Mononuclear cell (primary cell): ENCODE measurements around the gene CLCN1. TPM values are rescaled to one million over a fixed set of nuclear protein-coding genes. Genes with fewer than 3 reads are reported as not detected.

Experiments used
- H3K27me3 ChIP-seq: 2 replicates; pipeline ENCODE4 v1.6.0; 2011; ENCODE audit warnings: low read length, control low read depth; ENCODE audit not compliant: insufficient read depth
- H3K4me1 ChIP-seq: 2 replicates; pipeline ENCODE4 v1.5.1; 2011; ENCODE audit warnings: mild to moderate bottlenecking, low read length, control low read depth; ENCODE audit not compliant: insufficient read depth
- H3K4me3 ChIP-seq: 2 replicates; pipeline ENCODE4 v1.5.1; 2011; ENCODE audit warnings: mild to moderate bottlenecking, low read length, moderate library complexity
- H3K9me3 ChIP-seq: 2 replicates; pipeline ENCODE4 v1.5.1; 2011; ENCODE audit warnings: low read depth, mild to moderate bottlenecking, control low read depth, low read length
- total RNA-seq: library from RNA; depleted of rRNA; stranded (reverse); fragments of >200 nt; gene quantifications from one replicate; pipeline ENCODE4 v1.2.3, GENCODE V29; 2012

The CLCN1 gene
- total RNA-seq, 1 donor, result 0.21 TPM

DNA sequence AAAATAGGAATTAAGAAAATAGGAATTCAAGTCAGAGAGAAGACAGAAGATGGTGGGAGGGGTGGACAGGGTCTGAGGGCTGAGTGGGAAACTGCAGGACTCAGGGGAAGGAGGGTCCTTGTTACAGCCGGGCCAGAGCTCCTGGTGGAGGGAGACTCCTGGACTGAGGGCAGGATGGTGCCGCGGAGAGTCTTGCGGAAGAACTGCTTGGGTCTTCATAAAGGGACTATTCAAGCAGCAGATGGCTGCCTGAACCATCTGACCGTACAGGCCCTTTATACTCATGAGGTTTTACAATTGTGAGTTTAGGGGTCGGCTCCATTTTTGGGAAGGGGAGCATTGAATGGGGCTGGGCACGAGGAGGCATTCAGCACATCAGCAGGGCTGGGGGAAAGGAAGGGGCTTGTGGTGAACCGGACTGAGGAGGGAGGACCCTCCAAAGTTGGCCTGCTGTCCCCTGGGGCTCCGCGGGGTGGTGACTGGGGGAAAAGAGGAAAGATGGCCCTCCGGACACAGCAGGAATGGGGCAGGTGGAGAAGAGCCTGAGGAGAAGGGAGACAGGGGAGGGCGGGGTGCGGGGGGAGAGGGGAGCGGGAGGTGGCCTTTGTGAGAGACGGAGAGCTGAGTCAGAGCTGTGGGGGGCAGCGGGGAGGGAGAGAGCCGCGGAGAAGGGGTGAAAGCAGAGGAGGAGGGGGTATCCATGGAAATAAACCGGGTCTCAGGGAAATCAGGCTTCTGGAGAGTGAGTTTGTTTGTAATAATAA, 45.1 kb downstream of the CLCN1 start:
- no peaks in the 10 kb centered on the region for H3K9me3 ChIP-seq
- no peak overlapping the region for H3K4me3 ChIP-seq
- H3K4me1 ChIP-seq, result peaks cover 11% of the 10 kb centered on the region
- peaks cover 30% of the 10 kb centered on the region for H3K27me3 ChIP-seq

DNA sequence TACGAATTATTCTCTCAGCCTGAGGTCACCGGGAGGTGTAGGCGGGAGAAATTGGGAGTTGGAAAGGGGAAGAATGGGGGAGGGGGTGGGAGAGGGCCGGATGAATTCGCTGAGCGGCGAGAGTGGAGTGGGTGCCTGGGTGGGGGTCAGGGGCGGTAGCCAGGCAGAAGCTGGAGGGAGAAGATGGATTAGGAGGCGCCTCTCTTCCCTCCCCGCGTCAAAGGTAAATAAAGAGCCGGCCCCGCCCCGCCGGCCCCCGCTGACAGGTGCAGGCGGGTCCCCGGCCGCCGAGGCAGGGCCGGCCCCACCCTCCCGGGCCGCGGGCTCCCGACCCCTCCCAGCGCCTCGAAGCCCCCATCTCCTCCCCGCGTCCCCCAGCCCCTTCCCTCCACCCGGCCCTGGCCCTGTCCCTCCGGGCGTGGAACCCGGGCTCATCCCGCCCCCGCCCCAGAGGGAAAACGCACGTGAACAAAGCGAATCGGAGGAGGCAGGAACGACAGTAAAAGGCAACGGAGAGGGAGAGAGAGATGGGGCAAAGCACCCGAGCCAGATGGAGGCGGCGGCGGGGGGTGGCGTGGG, 45.7 kb downstream of the CLCN1 start:
- Histone ChIP-seq H3K9me3 (no peaks in the 10 kb centered on the region), H3K4me1 (peaks cover 11% of the 10 kb centered on the region), H3K4me3 (no peak overlapping the region), H3K27me3 (peaks cover 30% of the 10 kb centered on the region)

DNA sequence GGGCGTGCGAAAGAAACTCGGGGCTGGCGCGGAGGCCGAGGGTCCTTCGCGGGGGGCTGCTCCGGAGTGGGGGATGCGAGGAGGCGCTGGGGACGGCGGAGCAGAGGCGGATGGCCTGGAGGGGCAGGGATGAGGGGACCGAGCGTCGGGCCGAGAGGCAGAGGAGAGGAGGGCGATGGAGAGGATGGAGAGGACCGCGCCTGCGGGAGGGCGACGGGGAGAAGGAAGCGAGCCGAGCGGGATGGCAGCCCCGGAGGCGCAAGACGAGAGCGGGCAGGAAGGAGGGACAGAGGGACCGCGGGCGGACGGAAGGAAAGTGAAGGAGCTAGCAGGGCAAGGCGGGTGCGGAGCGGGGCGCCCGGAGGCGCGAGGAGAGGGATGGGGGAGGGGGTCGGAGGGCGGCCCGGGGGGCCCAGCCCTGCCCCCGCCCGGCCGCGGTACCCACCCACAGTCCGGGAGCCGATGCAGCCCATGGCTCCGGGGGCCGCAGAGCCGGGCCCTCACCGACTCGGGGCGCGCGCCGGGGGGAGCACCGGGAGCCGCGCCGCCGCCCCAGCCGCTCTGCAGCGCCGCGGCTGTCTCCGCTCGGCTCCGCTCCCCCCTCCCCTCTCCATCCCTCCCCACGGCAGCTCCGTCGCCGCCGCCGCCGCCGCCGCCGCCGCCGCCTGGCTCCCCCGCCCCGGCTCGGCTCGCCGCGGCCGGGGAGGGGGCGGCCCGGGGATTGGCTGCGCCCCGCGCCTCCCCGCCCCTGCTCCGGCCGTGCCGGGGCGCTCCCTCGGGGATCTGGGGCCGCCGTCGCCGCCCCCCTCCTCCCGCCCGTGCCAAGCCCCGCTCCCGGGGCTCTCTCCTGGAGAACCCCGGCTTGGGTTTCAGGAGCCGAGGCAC, 46.5 kb downstream of the CLCN1 start, which contains the start of gene FAM131B:
Gene FAM131B (minus strand): TSS at position 583 of the 885 bp plus-strand sequence. CDS start 110 bp downstream, at position 473.
- Histone ChIP-seq H3K4me1 (peaks cover 11% of the 10 kb centered on the region), H3K27me3 (peaks cover 30% of the 10 kb centered on the region), H3K4me3 (peak within 1 kb of the TSS; percentile 33), H3K9me3 (no peaks in the 10 kb centered on the region)

DNA sequence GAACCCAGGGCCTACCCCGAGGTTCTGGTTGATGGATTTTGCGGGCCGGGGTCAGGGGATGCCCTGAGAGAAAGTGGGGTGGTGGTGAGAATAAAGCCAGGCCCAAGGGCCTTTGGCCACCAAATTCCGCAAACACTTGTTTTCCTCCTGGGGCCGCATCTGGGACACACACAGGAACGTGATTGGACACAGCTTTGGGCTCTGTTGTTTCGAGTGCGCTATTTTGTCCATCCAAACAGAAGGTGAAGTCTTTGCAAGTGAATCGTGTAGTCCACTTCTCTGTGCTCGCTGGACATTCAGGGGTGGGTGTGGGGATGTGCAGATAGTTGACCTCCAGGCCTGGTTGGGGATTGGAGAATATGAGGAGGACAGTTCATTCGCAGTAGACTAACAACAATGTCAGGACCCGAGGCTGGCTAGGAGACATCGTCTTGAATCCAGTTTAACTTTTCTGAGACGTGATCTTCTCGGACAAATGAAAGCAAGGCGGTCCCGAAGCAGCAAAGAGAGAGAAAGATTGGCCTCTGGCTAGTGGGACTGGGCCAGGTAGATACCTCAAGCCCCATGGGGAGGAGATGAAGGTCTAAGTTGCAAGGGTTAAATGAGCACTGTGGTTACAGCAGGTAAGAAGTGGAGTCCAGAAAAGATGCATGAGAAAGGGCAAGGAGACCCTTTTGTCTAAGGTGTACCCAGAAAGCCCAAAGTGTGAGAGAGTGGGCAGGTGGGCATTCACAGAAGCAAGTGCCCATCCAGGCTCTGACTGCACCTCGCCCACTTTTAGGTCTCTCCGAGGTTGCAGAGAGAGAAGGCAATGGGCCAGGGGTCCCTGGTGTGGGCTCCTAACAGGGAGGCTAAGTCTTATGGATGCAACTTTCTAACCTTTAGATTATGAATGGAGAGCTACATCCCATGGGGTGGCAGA, 47.4 kb downstream of the CLCN1 start:
- H3K4me3 ChIP-seq, result no peak overlapping the region
- H3K9me3 ChIP-seq, result no peaks in the 10 kb centered on the region
- peaks cover 11% of the 10 kb centered on the region for H3K4me1 ChIP-seq
- peaks cover 30% of the 10 kb centered on the region for H3K27me3 ChIP-seq

DNA sequence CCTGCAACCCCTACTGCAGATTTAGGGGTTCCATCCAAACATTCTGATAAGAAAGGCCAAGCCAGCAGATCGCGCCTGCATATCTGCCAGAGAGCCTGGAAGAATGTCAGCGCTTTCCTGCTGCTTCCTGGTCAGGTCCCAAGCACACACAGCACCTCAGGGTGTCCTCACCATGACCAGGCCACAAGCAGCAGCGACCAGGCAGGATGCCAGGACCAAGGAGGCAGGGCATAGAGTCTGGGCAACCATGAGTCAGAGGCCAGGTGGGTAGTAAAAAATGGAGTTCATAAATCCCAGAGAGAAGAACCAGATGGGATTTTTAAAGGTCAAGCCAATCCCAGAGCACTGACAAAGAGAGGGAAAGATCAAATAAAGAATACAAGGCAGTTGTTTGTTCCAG, 52.1 kb downstream of the CLCN1 start:
- no peaks in the 10 kb centered on the region for H3K9me3 ChIP-seq
- H3K4me1 ChIP-seq, result peaks cover 20% of the 10 kb centered on the region
- H3K4me3 ChIP-seq, result no peak overlapping the region
- peaks cover 28% of the 10 kb centered on the region for H3K27me3 ChIP-seq

DNA sequence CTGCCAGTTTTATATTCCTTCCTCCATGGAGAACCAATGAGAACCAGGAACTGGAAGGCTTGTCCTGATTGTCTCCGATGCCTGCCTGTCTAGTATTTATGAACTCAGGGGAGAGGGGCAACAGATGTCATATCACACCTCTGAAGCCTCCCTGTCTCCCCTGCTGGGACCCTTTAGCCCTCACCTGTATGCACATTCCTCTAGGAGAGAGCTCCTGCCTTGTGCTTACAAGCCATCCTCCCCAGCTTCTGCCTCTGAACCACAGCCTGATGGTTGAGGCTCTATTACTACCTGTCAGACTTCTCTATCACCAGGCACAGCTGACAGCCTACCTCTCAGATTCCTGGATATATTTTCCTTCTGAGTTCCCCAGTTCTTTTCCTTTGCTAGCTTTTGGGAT, 52.5 kb downstream of the CLCN1 start:
- no peak overlapping the region for H3K4me3 ChIP-seq
- peaks cover 21% of the 10 kb centered on the region for H3K4me1 ChIP-seq
- H3K27me3 ChIP-seq, result peaks cover 23% of the 10 kb centered on the region
- no peaks in the 10 kb centered on the region for H3K9me3 ChIP-seq

DNA sequence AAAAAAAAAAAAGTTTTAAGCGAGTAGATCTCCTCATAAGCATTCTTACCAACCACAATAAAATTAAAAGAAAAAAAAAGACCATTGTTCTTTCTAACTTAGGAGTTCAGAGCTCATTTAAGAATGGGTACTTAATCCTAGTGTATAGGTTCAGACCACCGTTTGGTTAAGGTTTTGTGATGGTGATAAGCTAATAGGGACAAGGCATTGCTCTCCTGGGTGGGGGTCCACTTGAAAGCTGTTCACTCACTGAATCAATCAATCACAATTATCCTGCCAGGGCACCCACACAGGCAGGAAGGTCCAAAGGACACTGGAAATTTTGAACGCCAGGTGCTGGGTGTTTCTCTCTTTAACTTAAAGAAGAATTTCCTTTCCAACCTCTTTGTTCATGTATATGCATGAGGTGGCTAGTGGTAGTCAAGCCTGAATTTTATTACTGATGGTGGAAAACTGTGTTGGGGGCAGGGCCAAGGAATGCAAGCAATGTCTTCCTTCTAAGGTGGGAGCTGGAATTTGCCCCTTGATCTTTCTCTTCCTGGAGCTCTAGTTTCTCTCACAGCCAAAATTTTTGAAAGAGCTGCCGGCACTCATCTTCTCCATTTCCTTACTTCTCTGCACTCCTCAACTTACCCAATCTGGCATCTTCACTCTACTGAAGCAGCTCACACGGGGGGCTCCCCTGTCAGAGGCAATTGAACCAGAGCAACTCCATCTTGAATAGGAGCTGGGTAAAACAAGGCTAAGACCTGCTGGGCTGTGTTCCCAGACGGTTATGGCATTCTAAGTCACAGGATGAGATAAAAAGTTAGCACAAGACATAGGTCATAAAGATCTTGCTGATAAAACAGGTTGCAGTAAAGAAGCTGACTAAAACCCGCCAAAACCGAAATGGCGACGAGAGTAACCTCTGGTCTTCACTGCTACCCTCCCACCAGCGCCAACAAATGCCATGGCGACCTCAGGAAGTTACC, 54.1 kb downstream of the CLCN1 start:
- Histone ChIP-seq H3K27me3 (peaks cover 8% of the 10 kb centered on the region), H3K9me3 (no peaks in the 10 kb centered on the region), H3K4me1 (peaks cover 37% of the 10 kb centered on the region), H3K4me3 (no peak overlapping the region)

DNA sequence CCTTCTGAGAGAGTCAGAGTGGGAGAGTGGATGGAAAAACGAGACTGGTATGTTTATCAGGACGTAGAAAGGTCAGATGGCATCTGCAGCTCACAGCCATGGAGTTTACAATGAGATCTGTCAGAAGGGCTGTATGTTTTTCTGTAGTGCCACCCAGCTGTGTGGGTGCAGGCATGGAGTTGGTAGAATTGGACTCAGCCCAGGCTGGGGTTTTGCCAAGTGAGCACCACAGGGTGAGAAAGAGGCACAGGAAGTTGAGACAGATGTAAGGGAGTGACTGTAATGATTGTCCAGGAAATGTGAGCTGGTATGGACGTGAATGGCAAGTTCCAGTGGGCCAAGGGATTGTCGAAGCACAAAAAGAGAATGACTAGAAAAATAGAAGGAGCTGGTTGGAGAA, 56.2 kb downstream of the CLCN1 start:
- peaks cover 58% of the 10 kb centered on the region for H3K4me1 ChIP-seq
- H3K27me3 ChIP-seq, result no peaks in the 10 kb centered on the region
- no peak overlapping the region for H3K4me3 ChIP-seq
- H3K9me3 ChIP-seq, result no peaks in the 10 kb centered on the region

DNA sequence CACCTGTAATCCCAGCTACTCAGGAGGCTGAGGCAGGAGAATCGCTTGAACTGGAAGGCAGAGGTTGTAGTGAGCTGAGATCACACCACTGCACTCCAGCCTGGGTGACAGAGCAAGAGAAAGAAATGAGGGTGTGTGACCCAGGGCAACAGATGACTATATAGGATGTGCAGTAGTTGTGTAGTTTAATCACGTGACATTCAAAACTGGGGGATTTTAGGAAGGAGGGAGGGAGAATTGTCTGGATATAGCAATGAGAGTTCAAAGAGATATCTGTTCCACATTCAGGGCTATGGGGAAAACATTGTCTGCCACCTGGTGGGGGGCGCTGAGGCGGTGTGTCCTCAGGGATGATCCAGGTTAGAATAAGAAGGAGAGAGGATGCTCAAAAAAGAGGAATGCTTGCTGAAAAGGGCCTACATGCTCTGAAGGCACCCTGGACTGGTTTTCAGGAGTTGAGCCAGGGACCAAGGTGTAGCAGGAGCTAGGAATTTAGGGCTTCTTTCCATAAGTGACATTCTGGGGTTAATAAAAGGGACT, 57.4 kb downstream of the CLCN1 start:
- no peaks in the 10 kb centered on the region for H3K27me3 ChIP-seq
- H3K4me3 ChIP-seq, result no peak overlapping the region
- H3K9me3 ChIP-seq, result no peaks in the 10 kb centered on the region
- H3K4me1 ChIP-seq, result peaks cover 71% of the 10 kb centered on the region

DNA sequence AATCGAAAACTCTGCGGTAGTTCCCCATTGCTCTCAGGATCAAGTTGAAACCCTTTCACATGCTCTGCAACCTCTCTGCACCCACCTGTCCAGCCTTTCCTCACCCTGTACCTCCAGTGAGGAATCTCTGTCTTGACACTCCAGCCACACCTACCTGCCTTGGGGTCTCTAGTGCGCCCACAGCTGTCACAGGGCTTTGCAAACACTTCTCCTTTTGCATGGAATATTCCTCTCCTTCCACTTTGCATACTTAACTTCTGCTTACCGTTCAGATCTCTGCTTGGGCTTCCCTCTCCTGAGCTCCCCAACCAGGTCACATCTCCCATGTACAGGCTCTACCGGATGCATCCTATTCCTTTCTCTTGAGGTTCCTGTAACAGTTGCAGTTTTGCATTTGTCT, 58.6 kb downstream of the CLCN1 start:
- Histone ChIP-seq H3K4me1 (peaks cover 83% of the 10 kb centered on the region), H3K4me3 (no peak overlapping the region), H3K27me3 (no peaks in the 10 kb centered on the region), H3K9me3 (no peaks in the 10 kb centered on the region)

DNA sequence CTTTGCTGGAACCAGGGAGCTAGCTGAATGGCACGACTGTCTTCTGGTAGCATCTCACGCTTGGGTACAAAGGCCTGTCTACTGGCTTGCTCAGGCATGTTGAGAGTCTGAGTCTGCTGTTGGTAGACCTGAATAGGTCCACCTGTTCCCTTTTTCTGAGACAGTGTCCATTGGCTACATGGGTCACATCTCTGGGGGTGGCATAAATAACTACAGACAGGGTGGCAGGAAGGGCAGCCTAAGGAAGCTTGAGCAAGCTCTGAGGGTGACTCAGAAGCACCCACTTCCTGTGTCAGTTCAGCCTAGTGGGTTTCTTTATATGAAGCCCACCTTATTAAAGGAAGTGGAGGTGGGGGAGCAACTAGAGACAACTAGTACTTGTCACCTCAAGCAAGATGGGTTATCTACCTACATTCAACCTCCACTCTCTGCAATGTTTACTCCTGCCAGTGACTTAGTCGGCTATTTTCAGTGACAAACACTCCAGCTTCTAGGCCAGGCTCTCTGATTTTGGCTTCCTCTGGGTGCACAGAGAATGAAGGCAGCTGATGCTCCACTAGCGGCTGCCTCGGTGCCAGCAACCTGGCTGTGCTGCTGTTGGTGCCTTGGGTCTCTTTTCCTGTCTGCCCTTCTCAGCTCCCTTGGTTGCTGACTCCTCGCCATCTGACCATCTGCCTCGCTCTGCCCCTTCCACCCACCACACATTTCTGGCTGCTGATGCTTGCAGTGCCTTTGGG, 59.6 kb downstream of the CLCN1 start:
- Histone ChIP-seq H3K4me3 (no peak overlapping the region), H3K27me3 (no peaks in the 10 kb centered on the region), H3K4me1 (peaks cover 88% of the 10 kb centered on the region), H3K9me3 (no peaks in the 10 kb centered on the region)

DNA sequence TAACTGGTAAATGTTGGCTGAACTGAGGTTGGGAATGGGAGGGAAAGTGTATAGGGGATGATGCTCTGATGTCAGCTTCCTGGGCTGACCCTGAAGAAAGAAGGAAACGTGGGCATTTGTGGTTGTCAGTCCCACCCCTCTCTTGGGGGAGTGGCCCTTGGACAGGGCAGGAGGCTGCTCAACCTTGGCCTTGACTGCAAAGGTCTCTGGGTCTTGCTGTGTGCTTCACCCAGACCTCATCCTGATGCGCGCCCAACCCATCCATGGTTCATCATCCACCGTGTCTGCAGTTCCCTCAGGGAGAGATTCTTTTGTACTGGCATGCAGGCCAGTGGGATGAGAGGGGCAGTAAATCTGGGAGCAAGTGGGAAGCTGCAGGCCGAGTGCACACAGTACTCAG, 60.5 kb downstream of the CLCN1 start:
- peaks cover 86% of the 10 kb centered on the region for H3K4me1 ChIP-seq
- H3K4me3 ChIP-seq, result no peak overlapping the region
- no peaks in the 10 kb centered on the region for H3K27me3 ChIP-seq
- no peaks in the 10 kb centered on the region for H3K9me3 ChIP-seq
